ENCODE measurements around the gene PRKCQ.

- no peak for TF ChIP-seq CTCF (IDR thresholded peaks at IDR 0.05; ENCODE audit: low read length)
- TF ChIP-seq EZH2 (IDR thresholded peaks at IDR 0.05; ENCODE audit: borderline replicate concordance, low read length) = no peak
Measured at GRCh38 chr10:6618340-6618739, 38.3 kb upstream of the PRKCQ start.
